Retinal pigment epithelial cell (primary cell): ENCODE data around the gene CYP1A2.
"Not testable (repeated sequence)": the region's sequence is repeated elsewhere in the genome, so short reads cannot be mapped to it uniquely, and the experiment has no call there.

Source experiments
- DNase-seq: peaks from one replicate; pipeline ENCODE4 v3.0.0-alpha.2; 2010; ENCODE audit warnings: low read depth
- H3K4me3 ChIP-seq: 2 replicates; pipeline ENCODE4 v1.5.1; 2011; ENCODE audit warnings: mild to moderate bottlenecking, low read length, control low read depth, moderate library complexity
- CTCF ChIP-seq: conservative IDR thresholded peaks from 2 replicates; pipeline ENCODE4 v1.5.1; 2011; ENCODE audit warnings: low read depth, low read length, control low read depth, inconsistent platforms

Gene CYP1A2

GRCh38 chr15:74727727-74728126, 20.9 kb upstream of the CYP1A2 start:
- H3K4me3 ChIP-seq, result no peak overlapping the region
- no peak for TF ChIP-seq CTCF
- no peak for DNase-seq

- H3K4me3 ChIP-seq, DNase-seq: not testable (repeated sequence)
Measured at GRCh38 chr15:74728699-74729098, 19.9 kb upstream of the CYP1A2 start.

GRCh38 chr15:74729372-74729771, 19.3 kb upstream of the CYP1A2 start:
- H3K4me3 ChIP-seq, DNase-seq: not testable (repeated sequence)

- H3K4me3 ChIP-seq, result no peak overlapping the region
- DNase-seq, result no peak
- TF ChIP-seq CTCF, result no peak
Measured at GRCh38 chr15:74730619-74731316, 17.9 kb upstream of the CYP1A2 start.

GRCh38 chr15:74732846-74733245, 15.8 kb upstream of the CYP1A2 start:
- TF ChIP-seq CTCF, result no peak
- DNase-seq, result no peak
- no peak overlapping the region for H3K4me3 ChIP-seq

- H3K4me3 ChIP-seq, result no peak overlapping the region
- no peak for TF ChIP-seq CTCF
- DNase-seq, result no peak
Measured at GRCh38 chr15:74733269-74733668, 15.4 kb upstream of the CYP1A2 start.

GRCh38 chr15:74735305-74735704, 13.3 kb upstream of the CYP1A2 start:
- no peak for TF ChIP-seq CTCF
- no peak for DNase-seq
- no peak overlapping the region for H3K4me3 ChIP-seq

GRCh38 chr15:74738239-74738638, 10.4 kb upstream of the CYP1A2 start:
- not testable (repeated sequence) for H3K4me3 ChIP-seq

GRCh38 chr15:74742422-74742821, 6.2 kb upstream of the CYP1A2 start:
- DNase-seq, result no peak
- H3K4me3 ChIP-seq, result no peak overlapping the region
- no peak for TF ChIP-seq CTCF

More at GRCh38 chr15:74738239-74738638, 10.4 kb upstream of the CYP1A2 start:
- DNase-seq, result not testable (repeated sequence)
